ENCODE data around the gene UQCRC2. TPM values are rescaled to one million over a fixed set of nuclear protein-coding genes. Genes with fewer than 3 reads are reported as not detected.

UQCRC2 gene
- total RNA-seq, 3 donors from 2014 or later = 349 to 569 (median 470) TPM

DNA sequence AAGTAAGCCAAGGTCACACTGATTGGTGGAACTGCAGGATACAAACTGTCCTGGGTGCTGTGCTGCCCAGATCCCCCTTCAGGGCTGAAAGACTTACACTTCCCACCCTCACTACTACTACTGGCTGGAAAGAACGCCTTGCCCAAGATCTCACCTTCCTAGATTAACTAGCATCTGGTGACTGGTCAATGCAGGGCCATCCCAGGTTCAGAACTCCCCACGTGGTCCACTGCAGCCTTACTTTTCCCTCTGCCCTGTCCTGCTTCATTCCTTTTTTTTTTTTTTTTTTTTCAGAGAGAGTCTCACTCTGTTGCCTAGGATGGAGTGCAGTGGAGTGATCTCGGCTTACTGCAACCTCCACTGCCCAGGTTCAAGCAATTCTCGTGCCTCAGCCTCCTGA, 50.0 kb downstream of the UQCRC2 start:
- Histone ChIP-seq H3K4me3 (no peak overlapping the region), H3K36me3 (ENCODE audit: low read depth) (no peaks in the 10 kb centered on the region), H3K9me3 (no peaks in the 10 kb centered on the region), H3K4me1 (ENCODE audit: low read depth) (peaks cover 6% of the 10 kb centered on the region)
- TF ChIP-seq, protein P1, sequence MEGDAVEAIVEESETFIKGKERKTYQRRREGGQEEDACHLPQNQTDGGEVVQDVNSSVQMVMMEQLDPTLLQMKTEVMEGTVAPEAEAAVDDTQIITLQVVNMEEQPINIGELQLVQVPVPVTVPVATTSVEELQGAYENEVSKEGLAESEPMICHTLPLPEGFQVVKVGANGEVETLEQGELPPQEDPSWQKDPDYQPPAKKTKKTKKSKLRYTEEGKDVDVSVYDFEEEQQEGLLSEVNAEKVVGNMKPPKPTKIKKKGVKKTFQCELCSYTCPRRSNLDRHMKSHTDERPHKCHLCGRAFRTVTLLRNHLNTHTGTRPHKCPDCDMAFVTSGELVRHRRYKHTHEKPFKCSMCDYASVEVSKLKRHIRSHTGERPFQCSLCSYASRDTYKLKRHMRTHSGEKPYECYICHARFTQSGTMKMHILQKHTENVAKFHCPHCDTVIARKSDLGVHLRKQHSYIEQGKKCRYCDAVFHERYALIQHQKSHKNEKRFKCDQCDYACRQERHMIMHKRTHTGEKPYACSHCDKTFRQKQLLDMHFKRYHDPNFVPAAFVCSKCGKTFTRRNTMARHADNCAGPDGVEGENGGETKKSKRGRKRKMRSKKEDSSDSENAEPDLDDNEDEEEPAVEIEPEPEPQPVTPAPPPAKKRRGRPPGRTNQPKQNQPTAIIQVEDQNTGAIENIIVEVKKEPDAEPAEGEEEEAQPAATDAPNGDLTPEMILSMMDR (IDR thresholded peaks at IDR 0.05) = no peak
- no peak for DNase-seq
- intact Hi-C loops (cut with DNase I, micrococcal nuclease) = loop anchor here in 1 of 2 donors (10.0 kb wide), 2 partner anchors 72 to 182 kb away; no protein-coding TSS in a partner anchor
- no peak for ATAC-seq

DNA sequence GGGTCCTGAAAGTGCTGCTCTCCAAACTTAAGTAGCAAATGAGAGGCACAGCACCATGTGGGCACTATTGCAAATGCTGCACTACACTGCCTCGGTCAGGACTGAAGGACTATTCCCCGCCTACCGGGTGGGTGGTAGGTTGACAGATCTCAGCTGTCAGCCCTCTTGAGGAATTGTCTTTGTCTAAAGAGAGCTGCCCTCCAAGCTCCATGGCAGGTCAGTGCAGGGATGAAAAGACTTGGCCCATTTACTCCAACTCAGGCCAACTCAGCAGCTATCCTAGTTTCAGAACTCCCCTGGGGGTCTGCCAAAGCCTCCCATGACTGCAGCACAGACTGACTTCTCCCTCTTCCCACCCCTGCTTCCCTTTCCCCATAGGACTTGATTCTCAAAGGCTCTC, 51.2 kb downstream of the UQCRC2 start:
- H3K36me3 ChIP-seq (ENCODE audit: low read depth) = no peaks in the 10 kb centered on the region
- no peak overlapping the region for H3K4me3 ChIP-seq
- no peak for DNase-seq
- TF ChIP-seq, protein P1 (IDR thresholded peaks at IDR 0.05) = no peak
- ATAC-seq = no peak
- intact Hi-C loops (cut with DNase I, micrococcal nuclease) = loop anchor here in 1 of 2 donors (10.0 kb wide), 2 partner anchors 70 to 180 kb away; no protein-coding TSS in a partner anchor
- H3K4me1 ChIP-seq (ENCODE audit: low read depth) = peaks cover 13% of the 10 kb centered on the region
- H3K9me3 ChIP-seq = no peaks in the 10 kb centered on the region

DNA sequence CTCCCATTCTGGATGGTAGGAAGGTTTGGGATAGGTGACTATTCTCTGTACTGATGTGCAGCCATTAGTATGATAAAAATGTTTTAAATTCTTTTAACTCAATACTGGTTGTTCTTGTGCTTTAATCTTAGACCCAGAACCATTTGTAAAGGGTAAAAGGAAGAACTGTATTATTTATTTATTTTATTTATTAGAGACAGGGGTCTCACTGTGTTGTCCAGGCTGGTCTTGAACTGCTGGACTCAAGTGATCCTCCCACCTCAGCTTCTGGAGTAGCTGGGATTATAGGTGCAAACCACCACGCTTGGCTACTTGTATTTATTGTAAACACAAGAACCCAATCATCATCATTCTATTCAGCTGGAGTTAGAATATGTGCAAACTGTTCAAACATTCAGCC, 52.6 kb downstream of the UQCRC2 start:
- H3K4me3 ChIP-seq = no peak overlapping the region
- DNase-seq = no peak
- H3K36me3 ChIP-seq (ENCODE audit: low read depth) = no peaks in the 10 kb centered on the region
- intact Hi-C loops (cut with DNase I, micrococcal nuclease) = loop anchor here in 1 of 2 donors (10.0 kb wide), 2 partner anchors 69 to 179 kb away; no protein-coding TSS in a partner anchor
- H3K4me1 ChIP-seq (ENCODE audit: low read depth) = peaks cover 16% of the 10 kb centered on the region
- H3K9me3 ChIP-seq = no peaks in the 10 kb centered on the region
- no peak for ATAC-seq
- TF ChIP-seq, protein P1 (IDR thresholded peaks at IDR 0.05) = no peak

DNA sequence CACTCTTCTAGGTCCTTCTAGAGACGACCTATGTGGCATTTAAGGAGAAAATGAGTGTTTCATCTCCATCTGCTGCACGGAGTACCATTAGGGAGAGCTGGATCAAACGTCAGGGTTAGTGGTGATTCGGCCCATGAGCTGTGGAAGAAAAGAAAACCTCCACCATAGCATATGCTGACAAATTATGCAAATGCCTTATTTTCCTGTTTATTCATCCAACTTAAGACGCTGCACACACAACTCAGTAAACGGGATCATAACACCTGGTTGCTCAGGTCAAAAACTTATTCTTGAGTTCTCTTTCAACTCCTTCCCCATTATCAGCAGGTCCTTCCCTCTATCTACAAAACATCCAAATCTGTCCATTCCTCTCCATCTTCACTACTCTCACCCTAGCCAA, 53.5 kb downstream of the UQCRC2 start:
- Histone ChIP-seq H3K4me1 (ENCODE audit: low read depth) (peaks cover 10% of the 10 kb centered on the region), H3K36me3 (ENCODE audit: low read depth) (no peaks in the 10 kb centered on the region), H3K4me3 (no peak overlapping the region), H3K9me3 (no peaks in the 10 kb centered on the region)
- no peak for DNase-seq
- ATAC-seq = no peak
- TF ChIP-seq, protein P1 (IDR thresholded peaks at IDR 0.05) = no peak
- intact Hi-C loops (cut with DNase I, micrococcal nuclease) = loop anchor here in 1 of 2 donors (10.0 kb wide), 2 partner anchors 68 to 178 kb away; no protein-coding TSS in a partner anchor

DNA sequence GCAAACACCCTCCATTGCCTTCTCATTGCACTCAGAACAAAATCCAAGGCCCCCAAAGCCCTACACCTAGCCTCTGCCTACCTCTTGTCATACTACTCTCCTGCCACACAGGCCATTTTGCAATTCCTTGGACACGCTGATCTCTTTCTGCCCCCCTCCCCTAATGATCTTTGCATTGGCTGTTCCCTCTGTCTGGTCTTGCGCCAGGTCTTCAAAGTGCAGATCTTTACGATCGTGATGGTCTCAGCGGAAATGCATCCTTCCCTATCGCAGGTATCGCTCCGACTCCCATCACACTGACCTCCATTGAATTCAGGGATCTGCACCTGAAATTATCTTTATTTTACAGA, 54.0 kb downstream of the UQCRC2 start:
- H3K9me3 ChIP-seq = no peaks in the 10 kb centered on the region
- no peak for DNase-seq
- intact Hi-C loops (cut with DNase I, micrococcal nuclease) = loop anchor here in 1 of 2 donors (10.0 kb wide), 2 partner anchors 68 to 178 kb away; no protein-coding TSS in a partner anchor
- TF ChIP-seq, protein P1 (IDR thresholded peaks at IDR 0.05) = no peak
- H3K4me1 ChIP-seq (ENCODE audit: low read depth) = peaks cover 10% of the 10 kb centered on the region
- H3K36me3 ChIP-seq (ENCODE audit: low read depth) = no peaks in the 10 kb centered on the region
- H3K4me3 ChIP-seq = peak overlapping the region; percentile 84
- ATAC-seq = no peak
